Measurements from ENCODE around the gene GBP1. TPM values are rescaled to one million over a fixed set of nuclear protein-coding genes. Genes with fewer than 3 reads are reported as not detected.

The GBP1 gene
- total and polyA plus RNA-seq, 2 experiments from 2014 or later, result 0.13 TPM; not detected in 1

- no peaks in the 10 kb centered on the region for H3K9me2 ChIP-seq (ENCODE audit: insufficient read depth)
- H4K20me1 ChIP-seq (replicated peaks; ENCODE audit: insufficient read depth), result no peaks in the 10 kb centered on the region
- H3K27me3 Mint-ChIP-seq (ENCODE audit: insufficient read depth, low read depth, poor library complexity), result peaks cover 4% of the 10 kb centered on the region
- TF ChIP-seq ZNF462 (CRISPR knock-in tag; IDR thresholded peaks at IDR 0.05) (no peak), NANOG (IDR thresholded peaks at IDR 0.05; ENCODE audit: borderline replicate concordance) (no peak), CREB1 (CRISPR knock-in tag; IDR thresholded peaks at IDR 0.05; ENCODE audit: low read depth) (no peak), POLR2AphosphoS5 (IDR thresholded peaks at IDR 0.05; ENCODE audit: low read depth) (no peak)
- peaks cover 3% of the 10 kb centered on the region; the same call in 2 of the 3 replicates for H3K9me3 Mint-ChIP-seq
- H3K27ac ChIP-seq (ENCODE audit: low read depth), result no peak overlapping the region
- no peaks in the 10 kb centered on the region for H3K4me1 Mint-ChIP-seq
- no peak for DNase-seq (ENCODE audit: low spot score)
- H3K27ac Mint-ChIP-seq, result no peak overlapping the region
- no peak overlapping the region for H3K4me3 ChIP-seq
- H3K4me3 Mint-ChIP-seq, result no peak overlapping the region
- no peaks in the 10 kb centered on the region for H3F3A ChIP-seq (replicated peaks; ENCODE audit: low read depth)
- no peaks in the 10 kb centered on the region for H3K79me2 ChIP-seq (replicated peaks; ENCODE audit: insufficient read depth)
- no peak overlapping the region for H3K4me2 ChIP-seq
- no peak overlapping the region for H2AFZ ChIP-seq
- H3K4me1 ChIP-seq (ENCODE audit: insufficient read depth), result no peaks in the 10 kb centered on the region
- no peak for ATAC-seq
- no peaks in the 10 kb centered on the region for H3K27me3 ChIP-seq (ENCODE audit: insufficient read depth)
- no peaks in the 10 kb centered on the region for H3K36me3 Mint-ChIP-seq (ENCODE audit: low read depth)
- H3K36me3 ChIP-seq (ENCODE audit: insufficient read depth), result no peaks in the 10 kb centered on the region
Measured at GRCh38 chr1:89070509-89070908, 5.5 kb upstream of the GBP1 start.

- Histone ChIP-seq H3K4me3 (no peak overlapping the region), H2AFZ (no peak overlapping the region), H3K79me2 (replicated peaks; ENCODE audit: insufficient read depth) (no peaks in the 10 kb centered on the region), H3K27ac (ENCODE audit: low read depth) (no peak overlapping the region), H3K27me3 (ENCODE audit: insufficient read depth) (no peaks in the 10 kb centered on the region), H3F3A (replicated peaks; ENCODE audit: low read depth) (no peaks in the 10 kb centered on the region), H3K4me1 (ENCODE audit: insufficient read depth) (no peaks in the 10 kb centered on the region), H3K9me2 (ENCODE audit: insufficient read depth) (no peaks in the 10 kb centered on the region), H3K4me2 (no peak overlapping the region), H3K36me3 (ENCODE audit: insufficient read depth) (no peaks in the 10 kb centered on the region), H4K20me1 (replicated peaks; ENCODE audit: insufficient read depth) (no peaks in the 10 kb centered on the region)
- no peak for DNase-seq (ENCODE audit: low spot score)
- Mint-ChIP-seq H3K27ac (no peak overlapping the region), H3K27me3 (ENCODE audit: insufficient read depth, low read depth, poor library complexity) (peaks cover 4% of the 10 kb centered on the region), H3K9me3 (peaks cover 3% of the 10 kb centered on the region; the same call in 2 of the 3 replicates), H3K36me3 (ENCODE audit: low read depth) (no peaks in the 10 kb centered on the region), H3K4me1 (no peaks in the 10 kb centered on the region), H3K4me3 (no peak overlapping the region)
- no peak for ATAC-seq
- TF ChIP-seq CTCF (conservative IDR thresholded peaks at IDR 0.05; ENCODE audit: low read depth in 2 of 2), result no peak
- TF ChIP-seq REST (IDR thresholded peaks at IDR 0.05; ENCODE audit: unreplicated experiment), result no peak
- no peak for TF ChIP-seq CREB1 (CRISPR knock-in tag; IDR thresholded peaks at IDR 0.05; ENCODE audit: low read depth)
- TF ChIP-seq STAT1 (IDR thresholded peaks at IDR 0.05; ENCODE audit: unreplicated experiment), result no peak
- no peak for TF ChIP-seq POLR2AphosphoS5 (IDR thresholded peaks at IDR 0.05; ENCODE audit: low read depth)
- TF ChIP-seq EZH2 (IDR thresholded peaks at IDR 0.05; ENCODE audit: low read depth, unreplicated experiment), result no peak
- TF ChIP-seq EZH2phosphoT487 (IDR thresholded peaks at IDR 0.05; ENCODE audit: unreplicated experiment), result no peak
- no peak for TF ChIP-seq ZNF331 (CRISPR knock-in tag; IDR thresholded peaks at IDR 0.05; ENCODE audit: low read depth)
Measured at GRCh38 chr1:89069951-89070350, 4.9 kb upstream of the GBP1 start.

Measured in GM23338 (cell line).